ENCODE data around the gene CUX1.

CUX1 gene

DNA sequence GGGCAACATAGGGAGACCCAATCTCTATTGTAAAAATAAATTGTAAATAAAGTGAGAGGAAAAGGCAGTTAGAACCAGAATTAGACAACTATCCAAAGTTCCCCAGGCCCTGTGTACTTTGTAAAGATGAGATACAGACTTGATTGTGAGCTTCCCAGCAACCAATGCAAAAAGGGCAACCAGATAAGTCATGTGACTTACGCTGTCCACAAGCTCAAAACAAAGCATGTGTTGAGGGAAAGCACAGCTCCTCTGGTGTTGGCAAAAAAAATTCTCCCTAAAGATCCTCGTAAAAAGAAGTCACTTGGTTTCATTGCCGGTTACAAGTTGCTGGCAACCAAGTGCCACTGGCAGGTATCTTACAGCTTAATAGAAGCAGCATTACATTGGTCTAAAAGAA is 154.0 kb downstream of the CUX1 start:
- TF ChIP-seq, protein P1, sequence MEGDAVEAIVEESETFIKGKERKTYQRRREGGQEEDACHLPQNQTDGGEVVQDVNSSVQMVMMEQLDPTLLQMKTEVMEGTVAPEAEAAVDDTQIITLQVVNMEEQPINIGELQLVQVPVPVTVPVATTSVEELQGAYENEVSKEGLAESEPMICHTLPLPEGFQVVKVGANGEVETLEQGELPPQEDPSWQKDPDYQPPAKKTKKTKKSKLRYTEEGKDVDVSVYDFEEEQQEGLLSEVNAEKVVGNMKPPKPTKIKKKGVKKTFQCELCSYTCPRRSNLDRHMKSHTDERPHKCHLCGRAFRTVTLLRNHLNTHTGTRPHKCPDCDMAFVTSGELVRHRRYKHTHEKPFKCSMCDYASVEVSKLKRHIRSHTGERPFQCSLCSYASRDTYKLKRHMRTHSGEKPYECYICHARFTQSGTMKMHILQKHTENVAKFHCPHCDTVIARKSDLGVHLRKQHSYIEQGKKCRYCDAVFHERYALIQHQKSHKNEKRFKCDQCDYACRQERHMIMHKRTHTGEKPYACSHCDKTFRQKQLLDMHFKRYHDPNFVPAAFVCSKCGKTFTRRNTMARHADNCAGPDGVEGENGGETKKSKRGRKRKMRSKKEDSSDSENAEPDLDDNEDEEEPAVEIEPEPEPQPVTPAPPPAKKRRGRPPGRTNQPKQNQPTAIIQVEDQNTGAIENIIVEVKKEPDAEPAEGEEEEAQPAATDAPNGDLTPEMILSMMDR (IDR thresholded peaks at IDR 0.05; ENCODE audit: control insufficient read depth, insufficient read depth, low read depth, low read length, missing control alignments): no peak
- H3K4me3 ChIP-seq (ENCODE audit: control insufficient read depth, low read depth, low read length): no peak overlapping the region
- DNase-seq (ENCODE audit: low read depth): no peak

DNA sequence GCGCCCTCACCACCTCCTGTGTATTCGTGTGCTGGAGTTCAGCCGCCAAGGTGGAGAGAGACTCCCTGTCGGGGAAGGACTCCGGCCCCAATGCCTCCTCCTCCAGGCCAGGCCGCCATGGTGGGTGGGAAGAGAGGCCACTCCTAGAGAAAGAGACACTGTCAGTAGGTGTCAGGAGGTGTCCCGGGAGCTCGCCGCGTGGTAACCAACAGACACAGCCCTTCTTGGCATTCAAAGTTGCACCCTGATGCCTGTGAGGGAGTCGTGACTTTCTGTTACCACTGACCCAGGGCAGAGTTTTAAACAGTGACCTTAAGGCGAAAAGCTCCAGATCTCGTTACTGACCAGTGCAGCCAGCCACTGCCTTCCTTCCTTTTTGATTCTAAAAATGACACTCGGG is 155.2 kb downstream of the CUX1 start:
- TF ChIP-seq, protein P1 (IDR thresholded peaks at IDR 0.05; ENCODE audit: control insufficient read depth, insufficient read depth, low read depth, low read length, missing control alignments): no peak

DNA sequence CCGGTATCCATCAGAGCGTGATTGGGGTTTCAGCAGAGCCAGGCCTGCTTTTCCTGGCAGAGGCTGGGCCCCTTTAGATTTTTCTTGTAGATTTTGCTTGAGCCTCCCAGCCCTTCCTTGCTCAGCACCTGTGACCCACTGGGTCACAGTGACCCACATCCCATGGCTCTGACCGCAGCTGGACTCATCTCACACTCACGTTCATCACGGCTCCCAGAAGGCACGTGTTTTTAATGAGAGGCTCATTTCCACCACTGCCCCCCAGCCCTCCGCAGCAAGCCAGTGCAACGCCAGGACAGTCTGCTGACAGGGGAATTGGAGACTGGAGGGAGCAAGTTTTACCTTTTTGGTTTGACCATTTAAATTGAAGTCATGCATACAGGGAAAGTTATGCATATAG is 155.7 kb downstream of the CUX1 start:
- no peak for DNase-seq (ENCODE audit: low read depth)
- TF ChIP-seq, protein P1 (IDR thresholded peaks at IDR 0.05; ENCODE audit: control insufficient read depth, insufficient read depth, low read depth, low read length, missing control alignments): no peak
- H3K4me3 ChIP-seq (ENCODE audit: control insufficient read depth, low read depth, low read length): no peak overlapping the region

More for the DNA sequence above, 155.2 kb downstream of the CUX1 start:
- no peak for DNase-seq (ENCODE audit: low read depth)
- no peak overlapping the region for H3K4me3 ChIP-seq (ENCODE audit: control insufficient read depth, low read depth, low read length)

DNA sequence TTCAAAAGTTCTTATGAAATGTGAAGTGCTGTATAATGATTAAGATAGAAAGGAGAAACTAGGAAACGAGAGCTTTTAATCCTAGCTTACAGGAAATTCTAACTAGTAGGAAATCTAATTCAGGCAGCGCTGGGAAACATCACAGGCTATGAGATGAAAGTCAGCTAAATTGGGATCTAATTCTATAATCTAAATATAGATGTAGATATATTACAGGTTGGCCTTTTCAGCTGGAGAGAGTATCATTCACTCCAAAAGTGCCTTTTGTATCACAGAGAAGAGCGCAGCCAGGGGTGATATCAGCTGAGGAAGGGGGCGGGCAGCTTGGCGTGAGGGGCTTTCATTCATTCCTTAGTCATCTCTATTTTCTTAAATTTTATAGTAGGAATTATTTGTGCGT is 157.0 kb downstream of the CUX1 start:
- DNase-seq (ENCODE audit: low read depth): no peak
- no peak overlapping the region for H3K4me3 ChIP-seq (ENCODE audit: control insufficient read depth, low read depth, low read length)
- TF ChIP-seq, protein P1 (IDR thresholded peaks at IDR 0.05; ENCODE audit: control insufficient read depth, insufficient read depth, low read depth, low read length, missing control alignments): no peak

DNA sequence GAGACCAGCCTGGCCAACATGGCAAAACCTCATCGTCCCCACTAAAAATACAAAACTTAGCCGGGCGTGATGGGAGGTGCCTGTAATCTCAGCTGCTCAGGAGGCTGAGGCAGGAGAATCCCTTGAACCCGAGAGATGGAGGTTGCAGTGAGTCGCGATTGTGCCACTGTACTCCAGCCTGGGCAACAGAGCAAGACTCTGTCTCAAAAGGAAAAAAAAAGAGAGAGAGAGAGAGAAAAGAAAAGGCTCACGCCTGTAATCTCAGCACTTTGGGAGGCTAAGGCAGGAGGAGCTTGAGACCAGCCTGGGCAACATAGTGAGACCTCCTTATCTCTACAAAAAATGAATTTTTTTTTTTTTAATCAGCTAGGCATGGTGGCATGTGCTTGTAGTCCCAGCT is 157.6 kb downstream of the CUX1 start:
- no peak for DNase-seq (ENCODE audit: low read depth)
- H3K4me3 ChIP-seq (ENCODE audit: control insufficient read depth, low read depth, low read length): no peak overlapping the region
- TF ChIP-seq, protein P1 (IDR thresholded peaks at IDR 0.05; ENCODE audit: control insufficient read depth, insufficient read depth, low read depth, low read length, missing control alignments): no peak

DNA sequence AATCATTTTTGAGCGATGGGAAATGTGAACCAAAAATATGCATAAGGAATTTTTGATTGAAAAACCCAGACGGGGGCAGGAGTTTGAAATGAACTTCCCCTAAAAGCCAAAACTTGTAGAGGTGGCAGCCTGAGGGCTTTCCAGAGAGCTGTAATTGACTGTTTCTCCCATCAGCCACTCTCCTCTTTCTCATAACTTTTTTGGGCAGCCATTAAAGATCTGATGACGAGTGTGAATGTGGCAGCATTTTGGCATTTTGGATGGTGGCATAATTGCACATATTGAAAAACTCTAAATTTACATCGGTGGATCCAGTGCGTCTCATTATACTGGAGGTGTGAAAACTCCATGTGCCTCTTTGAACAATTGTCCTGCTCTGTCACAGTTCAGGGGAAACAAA is 159.0 kb downstream of the CUX1 start:
- TF ChIP-seq, protein P1 (IDR thresholded peaks at IDR 0.05; ENCODE audit: control insufficient read depth, insufficient read depth, low read depth, low read length, missing control alignments): no peak
- no peak for DNase-seq (ENCODE audit: low read depth)
- no peak overlapping the region for H3K4me3 ChIP-seq (ENCODE audit: control insufficient read depth, low read depth, low read length)

DNA sequence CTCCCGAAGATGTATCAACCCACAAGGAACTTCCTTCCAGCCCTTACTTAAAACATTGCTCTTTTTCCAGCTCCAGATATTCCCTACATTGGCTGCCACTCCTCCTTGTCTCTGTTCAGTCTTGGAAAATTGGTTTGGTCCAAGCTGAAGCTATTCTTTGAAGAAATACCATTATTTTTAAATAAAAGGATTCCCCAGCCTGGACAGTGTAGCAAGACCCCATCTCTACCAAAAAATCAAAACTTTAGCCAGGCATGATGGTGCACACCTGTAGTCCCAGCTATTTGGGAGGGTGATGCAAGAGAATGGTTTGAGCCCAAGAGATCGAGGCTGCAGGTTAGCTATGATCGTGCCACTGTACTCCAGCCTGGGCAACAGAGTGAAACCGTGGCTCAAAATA is 159.8 kb downstream of the CUX1 start:
- TF ChIP-seq, protein P1 (IDR thresholded peaks at IDR 0.05; ENCODE audit: control insufficient read depth, insufficient read depth, low read depth, low read length, missing control alignments): no peak
- H3K4me3 ChIP-seq (ENCODE audit: control insufficient read depth, low read depth, low read length): no peak overlapping the region
- no peak for DNase-seq (ENCODE audit: low read depth)
